ENCODE data around the gene ATL1.
"Not testable (repeated sequence)": the region's sequence is repeated elsewhere in the genome, so short reads cannot be mapped to it uniquely, and the experiment has no call there.

Gene ATL1

DNA sequence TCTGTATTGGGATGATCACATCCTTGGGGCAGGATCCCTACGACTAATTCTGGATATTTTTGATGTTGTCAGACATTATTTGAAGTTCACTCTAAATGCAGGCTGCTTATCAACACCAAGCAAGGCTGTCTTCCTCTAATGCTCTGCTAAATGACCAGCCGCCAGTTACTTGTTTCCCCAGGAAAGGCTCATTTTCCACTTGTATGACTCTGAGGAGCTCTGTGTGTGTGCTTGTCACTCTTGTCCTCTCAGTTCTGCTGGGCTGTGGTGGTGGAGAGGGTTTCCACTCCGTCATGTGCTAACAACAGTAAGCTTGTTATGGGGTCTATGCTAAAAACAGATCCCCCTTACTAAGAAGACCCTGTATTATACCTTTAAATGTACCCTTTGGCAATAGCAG, 42.1 kb downstream of the ATL1 start:
- DNase-seq (ENCODE audit: low spot score), result no peak

- no peak for DNase-seq (ENCODE audit: low spot score)
Measured at GRCh38 chr14:50603565-50603964, 43.6 kb downstream of the ATL1 start.

DNA sequence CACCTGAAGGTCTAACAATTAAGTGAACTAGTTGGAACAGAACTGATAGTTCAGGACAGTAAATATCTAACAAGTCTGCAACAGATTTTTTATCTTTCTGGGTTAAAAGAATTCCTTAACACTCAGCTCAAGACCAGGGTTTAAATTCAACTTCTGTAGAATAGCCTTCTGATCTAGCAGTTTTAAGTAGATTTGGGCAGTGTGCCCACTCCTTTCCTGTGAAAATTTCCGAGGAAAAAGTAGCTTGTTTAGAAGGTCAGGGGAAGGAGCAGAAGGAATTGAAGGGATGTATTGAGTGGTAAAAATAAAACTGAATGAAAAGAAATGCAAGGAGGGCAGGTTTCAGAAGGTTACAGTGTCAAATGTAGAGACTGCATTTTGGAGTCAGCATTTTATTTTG, 45.8 kb downstream of the ATL1 start:
- DNase-seq (ENCODE audit: low spot score), result no peak

GRCh38 chr14:50606468-50606867, 46.5 kb downstream of the ATL1 start:
- DNase-seq (ENCODE audit: low spot score), result no peak

GRCh38 chr14:50607181-50607580, 47.2 kb downstream of the ATL1 start:
- DNase-seq (ENCODE audit: low spot score), result no peak

- DNase-seq (ENCODE audit: low spot score), result no peak
Measured at GRCh38 chr14:50607761-50608160, 47.8 kb downstream of the ATL1 start.

GRCh38 chr14:50608302-50608851, 48.4 kb downstream of the ATL1 start:
- no peak for DNase-seq (ENCODE audit: low spot score)

DNA sequence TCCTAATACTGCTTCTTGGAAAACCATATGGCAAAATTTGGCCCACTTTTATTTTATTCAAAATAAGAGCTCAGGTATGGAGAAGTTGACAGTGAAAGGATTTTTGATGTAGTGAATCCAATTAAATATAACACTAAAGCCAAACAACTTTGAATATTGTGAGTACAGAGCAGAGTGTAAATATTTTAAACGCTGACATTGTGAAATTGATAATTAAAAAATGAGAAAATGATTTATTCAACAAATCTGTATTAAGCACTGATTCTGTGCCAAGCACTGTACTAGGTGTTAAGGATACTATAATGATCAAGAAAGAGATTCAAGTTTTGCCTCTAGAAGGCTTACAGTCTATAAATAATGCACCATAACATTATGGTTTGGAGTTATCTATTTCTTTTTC, 50.5 kb downstream of the ATL1 start:
- DNase-seq (ENCODE audit: low spot score), result no peak

DNA sequence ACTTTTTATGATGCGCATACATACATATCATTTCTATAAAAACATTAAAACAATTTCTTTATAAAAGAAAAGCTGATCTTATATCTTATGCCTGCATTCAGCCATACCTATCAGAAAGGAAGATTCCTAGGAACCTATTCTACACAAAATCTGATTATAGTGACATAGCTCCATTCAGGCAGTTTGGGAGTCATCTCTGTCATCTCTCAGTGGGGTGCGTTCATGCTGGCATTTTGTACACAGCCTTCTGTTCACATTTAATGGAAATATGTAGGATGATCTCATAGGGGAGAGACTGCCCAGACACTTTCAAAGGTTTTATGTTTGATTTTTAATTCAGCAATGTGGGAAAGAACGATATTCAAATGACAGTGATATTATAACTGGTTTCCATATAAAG, 52.9 kb downstream of the ATL1 start:
- DNase-seq (ENCODE audit: low spot score), result no peak

DNA sequence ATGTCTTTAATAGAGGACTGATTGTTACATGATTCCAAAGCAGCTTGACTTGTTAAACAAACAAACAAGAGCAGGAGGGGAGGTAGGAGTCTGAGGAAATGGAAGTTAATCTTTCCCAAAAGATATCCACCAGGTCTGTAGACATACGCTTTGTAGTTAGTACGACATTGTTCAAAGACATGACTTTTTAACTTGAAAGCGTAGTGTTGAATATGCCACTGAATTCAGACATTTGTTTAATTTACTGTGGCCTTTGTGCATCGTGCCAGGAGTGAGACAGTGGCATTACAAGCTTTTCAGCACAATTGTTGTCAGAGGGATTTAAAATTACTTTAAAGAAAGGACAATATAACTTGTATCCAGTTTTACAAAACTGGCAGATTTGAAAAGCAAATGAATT, 55.1 kb downstream of the ATL1 start:
- DNase-seq (ENCODE audit: low spot score), result no peak

DNA sequence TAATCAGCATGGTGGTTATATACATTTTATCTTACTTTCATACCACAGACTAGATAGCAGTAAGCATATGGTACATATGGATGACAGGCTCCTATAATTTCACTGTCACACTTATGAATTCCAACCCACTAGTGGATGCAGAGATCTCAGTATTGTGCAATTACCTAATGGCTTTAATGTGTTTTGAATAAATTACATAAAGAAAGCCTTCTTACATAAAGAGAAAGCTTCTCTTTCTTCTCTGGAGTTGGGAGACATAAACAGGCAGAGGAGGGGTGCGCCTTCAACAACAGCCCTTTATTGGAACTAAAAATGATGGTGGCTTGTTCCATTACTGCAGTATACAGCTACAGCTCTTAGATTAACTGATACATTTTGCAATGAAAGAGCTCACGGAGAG, 55.6 kb downstream of the ATL1 start:
- no peak for DNase-seq (ENCODE audit: low spot score)

- DNase-seq (ENCODE audit: low spot score), result no peak
Measured at GRCh38 chr14:50616275-50616674, 56.3 kb downstream of the ATL1 start.

DNA sequence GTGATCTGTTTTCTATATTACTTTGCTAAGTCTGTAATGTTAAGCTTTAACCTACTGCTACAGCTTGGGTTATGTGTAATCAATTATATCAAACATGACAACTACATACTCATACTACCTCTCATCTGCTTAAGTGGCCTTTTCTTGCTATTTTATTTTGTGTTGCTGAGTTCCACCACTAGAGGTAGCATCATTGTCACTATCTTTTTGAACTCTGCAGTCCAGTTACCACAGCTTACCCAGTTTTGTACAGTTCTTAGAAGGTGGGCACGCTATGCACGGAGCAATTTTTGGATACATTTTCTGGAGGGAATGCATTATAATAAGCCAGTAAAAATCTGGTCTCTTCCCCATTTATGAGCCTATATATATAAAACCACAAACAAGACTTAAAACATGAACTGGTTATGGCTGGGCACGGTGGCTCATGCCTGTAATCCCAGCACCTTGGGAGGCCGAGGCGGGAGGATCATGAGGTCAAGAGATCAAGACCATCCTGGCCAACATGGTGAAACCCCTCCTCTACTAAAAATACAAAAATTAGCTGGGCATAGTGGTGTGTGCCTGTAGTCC, 59.7 kb downstream of the ATL1 start:
- peak; percentile 44 for DNase-seq (ENCODE audit: low spot score)

DNA sequence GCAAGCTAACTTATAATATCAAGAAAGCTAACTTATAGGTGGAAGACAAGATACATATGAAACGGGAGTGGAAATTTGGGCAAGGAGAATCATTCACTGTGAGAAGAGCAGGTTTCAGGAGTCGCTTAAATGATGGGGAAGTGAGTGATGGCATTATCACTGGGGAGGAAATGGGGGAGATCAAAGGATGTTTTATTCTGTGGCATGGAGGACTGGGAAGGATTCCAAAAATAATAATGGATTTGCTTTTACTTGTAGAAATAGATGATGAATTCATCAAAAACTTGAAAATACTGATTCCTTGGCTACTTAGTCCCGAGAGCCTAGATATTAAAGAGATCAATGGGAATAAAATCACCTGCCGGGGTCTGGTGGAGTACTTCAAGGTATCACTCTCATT, 60.4 kb downstream of the ATL1 start:
- no peak for DNase-seq (ENCODE audit: low spot score)

DNA sequence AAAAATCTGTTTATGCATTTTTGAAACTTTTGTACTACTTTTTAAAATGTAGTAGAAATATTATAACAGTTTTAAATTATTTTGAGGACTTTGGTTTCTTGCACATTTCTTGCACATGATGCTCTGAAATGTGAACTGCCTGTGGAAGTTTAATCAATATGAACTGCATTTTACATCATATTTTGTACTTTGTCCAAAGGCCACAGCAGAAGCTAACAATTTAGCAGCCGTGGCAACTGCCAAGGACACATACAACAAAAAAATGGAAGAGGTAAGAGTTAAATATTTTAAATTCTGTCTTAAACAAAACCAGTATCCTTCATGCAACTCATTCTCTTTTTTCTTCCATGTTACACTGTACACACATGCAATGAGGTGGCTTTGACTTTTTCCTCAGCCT, 63.0 kb downstream of the ATL1 start:
- no peak for DNase-seq (ENCODE audit: low spot score)

GRCh38 chr14:50624447-50624846, 64.5 kb downstream of the ATL1 start:
- no peak for DNase-seq (ENCODE audit: low spot score)

DNA sequence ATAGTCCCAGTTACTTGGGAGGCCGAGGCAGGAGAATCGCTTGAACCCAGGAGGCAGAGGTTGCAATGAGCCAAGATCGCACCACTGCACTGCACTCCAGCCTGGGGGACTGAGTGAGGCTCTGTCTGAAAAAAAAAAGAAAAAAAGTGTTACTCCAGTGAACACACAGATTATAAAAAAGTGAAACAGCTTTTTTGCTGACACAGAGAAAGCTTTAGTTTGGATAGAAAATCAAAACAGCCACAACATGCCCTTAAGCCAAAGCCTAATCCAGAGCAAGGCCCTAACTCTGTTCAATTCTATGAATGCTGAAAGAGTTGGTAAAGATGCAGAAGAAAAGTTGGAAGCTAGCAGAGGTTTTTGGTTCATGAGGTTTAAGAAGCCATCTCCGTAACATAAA, 65.0 kb downstream of the ATL1 start:
- DNase-seq (ENCODE audit: low spot score), result not testable (repeated sequence)

- DNase-seq (ENCODE audit: low spot score), result no peak
Measured at GRCh38 chr14:50631408-50631821, 71.5 kb downstream of the ATL1 start.

GRCh38 chr14:50633954-50634353, 74.0 kb downstream of the ATL1 start:
- DNase-seq (ENCODE audit: low spot score), result no peak

- DNase-seq (ENCODE audit: low spot score), result no peak
Measured at GRCh38 chr14:50635141-50635540, 75.2 kb downstream of the ATL1 start.

DNA sequence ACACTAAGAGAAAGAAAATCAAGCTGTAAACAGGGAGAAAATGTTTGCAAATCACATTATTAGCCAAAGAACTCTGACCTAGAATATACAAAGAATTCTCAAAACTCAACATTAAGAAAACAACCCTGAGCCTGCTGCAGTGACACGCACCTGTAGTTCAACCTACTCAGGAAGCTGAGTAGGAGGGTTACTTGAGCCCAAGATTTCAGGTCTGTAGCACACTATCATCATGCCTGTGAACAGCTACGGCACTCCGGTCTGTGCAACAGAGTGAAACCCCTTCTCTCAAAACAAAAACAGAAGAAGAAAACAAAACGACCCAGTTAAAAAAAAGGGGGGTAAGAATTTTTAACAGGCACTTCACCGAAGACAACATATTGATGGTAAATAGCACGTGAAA, 87.3 kb downstream of the ATL1 start:
- peak; percentile 47 for DNase-seq (ENCODE audit: low spot score)

DNA sequence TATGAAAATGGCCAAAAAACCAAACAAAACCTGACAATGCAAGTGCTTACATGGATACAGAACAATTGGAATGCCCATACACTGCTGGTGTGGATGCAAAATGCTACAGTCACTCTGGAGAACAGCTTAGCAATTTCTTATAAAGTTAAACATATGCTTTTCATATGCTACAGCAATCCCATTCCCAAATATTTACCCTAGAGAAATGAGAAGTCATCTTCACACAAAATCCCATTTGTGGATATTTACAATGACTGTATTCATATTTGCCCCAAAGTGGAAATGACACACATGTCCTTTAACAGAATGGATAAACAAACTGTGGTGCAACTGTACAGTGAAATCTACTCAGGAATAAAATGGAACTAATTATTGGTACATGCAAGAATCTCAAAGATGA, 87.8 kb downstream of the ATL1 start:
- DNase-seq (ENCODE audit: low spot score), result no peak

DNA sequence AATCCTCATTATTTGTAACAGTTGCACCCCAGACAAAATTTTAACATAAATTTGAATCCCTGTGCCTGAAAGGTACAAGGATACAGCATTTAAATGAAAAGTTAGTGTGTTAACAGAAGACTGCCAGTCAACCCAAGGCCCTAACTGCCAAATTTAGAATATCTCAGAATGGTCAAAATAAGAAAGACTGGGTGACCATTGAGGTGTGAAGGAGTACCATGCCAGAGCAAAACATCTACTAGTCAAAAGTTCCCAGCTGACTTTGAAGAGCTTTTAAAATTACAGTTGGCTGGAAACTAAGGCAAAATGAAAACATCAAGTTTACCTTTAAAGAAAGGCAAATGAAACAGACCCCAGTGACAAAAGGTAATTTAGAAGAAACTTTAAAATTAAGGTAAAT, 89.7 kb downstream of the ATL1 start:
- DNase-seq (ENCODE audit: low spot score), result peak; percentile 16

DNA sequence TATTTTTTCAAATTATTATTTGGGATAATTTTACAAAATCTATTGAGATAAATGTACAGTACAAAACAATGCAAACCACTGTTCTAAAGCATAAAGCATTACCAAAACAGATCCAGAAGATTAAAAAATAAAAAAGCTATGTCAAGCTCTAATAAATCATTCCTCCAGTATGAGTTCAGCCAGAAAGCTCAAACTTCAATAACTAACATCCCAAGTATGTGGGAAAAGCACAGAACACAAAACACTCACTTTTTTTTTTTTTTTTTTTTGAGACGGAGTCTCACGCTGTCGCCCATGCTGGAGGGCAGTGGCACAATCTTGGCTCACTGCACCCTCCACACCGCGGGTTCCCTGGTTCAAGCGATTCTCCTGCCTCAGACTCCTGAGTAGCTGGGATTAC, 96.8 kb downstream of the ATL1 start:
- DNase-seq (ENCODE audit: low spot score), result no peak

- no peak for DNase-seq (ENCODE audit: low spot score)
Measured at GRCh38 chr14:50657753-50658152, 97.8 kb downstream of the ATL1 start.
